ENCODE results near the gene PRKCZ.

GRCh38 chr1:2110738-2111673, 60.8 kb downstream of the PRKCZ start:
- TF ChIP-seq POLR2AphosphoS5 (IDR thresholded peaks at IDR 0.05) (no peak), POLR2A (IDR thresholded peaks at IDR 0.05; ENCODE audit: low read depth) (no peak)
- TF ChIP-seq, protein P1, sequence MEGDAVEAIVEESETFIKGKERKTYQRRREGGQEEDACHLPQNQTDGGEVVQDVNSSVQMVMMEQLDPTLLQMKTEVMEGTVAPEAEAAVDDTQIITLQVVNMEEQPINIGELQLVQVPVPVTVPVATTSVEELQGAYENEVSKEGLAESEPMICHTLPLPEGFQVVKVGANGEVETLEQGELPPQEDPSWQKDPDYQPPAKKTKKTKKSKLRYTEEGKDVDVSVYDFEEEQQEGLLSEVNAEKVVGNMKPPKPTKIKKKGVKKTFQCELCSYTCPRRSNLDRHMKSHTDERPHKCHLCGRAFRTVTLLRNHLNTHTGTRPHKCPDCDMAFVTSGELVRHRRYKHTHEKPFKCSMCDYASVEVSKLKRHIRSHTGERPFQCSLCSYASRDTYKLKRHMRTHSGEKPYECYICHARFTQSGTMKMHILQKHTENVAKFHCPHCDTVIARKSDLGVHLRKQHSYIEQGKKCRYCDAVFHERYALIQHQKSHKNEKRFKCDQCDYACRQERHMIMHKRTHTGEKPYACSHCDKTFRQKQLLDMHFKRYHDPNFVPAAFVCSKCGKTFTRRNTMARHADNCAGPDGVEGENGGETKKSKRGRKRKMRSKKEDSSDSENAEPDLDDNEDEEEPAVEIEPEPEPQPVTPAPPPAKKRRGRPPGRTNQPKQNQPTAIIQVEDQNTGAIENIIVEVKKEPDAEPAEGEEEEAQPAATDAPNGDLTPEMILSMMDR (IDR thresholded peaks at IDR 0.05) = no peak

All from esophagus muscularis mucosa (tissue), 3 donors.